K562 (cell line): ENCODE data around the gene CAPN14. TPM values are rescaled to one million over a fixed set of nuclear protein-coding genes. Genes with fewer than 3 reads are reported as not detected.

Source experiments
- ATAC-seq: fragments of 200-7000 bp; cut with Tn5 transposase; 3 replicates; pipeline ENCODE4 v1.9.1; 2020; ENCODE audit warnings: moderate library complexity
- BruUV-seq: library from RNA; stranded (reverse); fragments of 400-500 nt; replicated peaks from 2 replicates; lab custom pipeline; 2021; lab: Mats Ljungman, UMichigan
- CTCF ChIA-PET: fragments of 300-600 bp; formaldehyde crosslinking; extraction: SDS; loops from one replicate; lab custom pipeline; 2021; ENCODE audit warnings: low intra/inter-chr PET ratio; lab: Yijun Ruan, JAX
- POLR2A ChIA-PET: fragments of 300-600, 350-650 bp; sonication (Branson Sonifier 250); formaldehyde crosslinking; extraction: SDS; loops from one replicate; lab custom pipeline; 2021; ENCODE audit warnings: antibody characterized with exemption, inconsistent platforms; lab: Yijun Ruan, JAX
- DNase-seq, 4 experiments: peaks; one replicate each; pipeline versions ENCODE4 v3.0.0 to v3.0.0-alpha.2; 2011 to 2018; ENCODE audit warnings: low spot score in 3 of 4, mixed read lengths in 3 of 4; ENCODE audit errors: extremely low read depth in 1 of 4
- FAIRE-seq: peaks from 2 replicates; lab custom pipeline; 2011; peaks lifted over from hg19 to GRCh38; lab: Jason Lieb, UNC
- H2AFZ ChIP-seq: 2 replicates; pipeline ENCODE4 v1.6.0; 2011; ENCODE audit warnings: low read depth, low read length, control low read depth, inconsistent platforms
- H3K27ac ChIP-seq: fragments of 200-600 bp; 3 replicates; pipeline ENCODE4 v1.8.0; 2011; ENCODE audit warnings: low read depth, mild to moderate bottlenecking, control low read depth, inconsistent platforms, low read length, moderate library complexity, mixed read lengths; ENCODE audit errors: extremely low read depth
- H3K27me3 ChIP-seq, 2 experiments: fragments of 300-600 bp in 1 of 2; 2 replicates in 1 of 2; 3 replicates in 1 of 2; pipeline versions ENCODE4 v1.6.0 to v1.8.0; 2011; ENCODE audit warnings: inconsistent platforms in 2 of 2, low read length in 2 of 2, mild to moderate bottlenecking in 1 of 2, mixed read lengths in 1 of 2, moderate library complexity in 1 of 2; ENCODE audit not compliant: control insufficient read depth in 2 of 2, insufficient read depth in 2 of 2
- H3K36me3 ChIP-seq: fragments of 300-600 bp; 3 replicates; pipeline ENCODE4 v1.8.0; 2011; ENCODE audit warnings: mild to moderate bottlenecking, low read length, inconsistent platforms; ENCODE audit not compliant: control insufficient read depth, insufficient read depth
- H3K4me1 ChIP-seq, 2 experiments: fragments of 200-600 bp in 1 of 2; replicated peaks in 1 of 2; 2 replicates in 1 of 2; 3 replicates in 1 of 2; pipeline versions ENCODE4 v1.5.1 to v1.8.0; 2011; ENCODE audit warnings: inconsistent platforms in 2 of 2, low read length in 2 of 2, mild to moderate bottlenecking in 1 of 2, mixed read lengths in 1 of 2, moderate library complexity in 1 of 2; ENCODE audit not compliant: control insufficient read depth in 2 of 2, insufficient read depth in 2 of 2
- H3K4me2 ChIP-seq: 2 replicates; pipeline ENCODE4 v1.6.1; 2011; ENCODE audit warnings: low read length, control low read depth, inconsistent platforms, mixed read lengths; ENCODE audit not compliant: insufficient read depth
- H3K4me3 ChIP-seq: fragments of 200-600 bp; sonication (generic), shearing (Covaris generic); 2 replicates; pipeline ENCODE4 v1.5.1; 2016; ENCODE audit warnings: control low read depth, inconsistent platforms
- H3K79me2 ChIP-seq: fragments of 200-600 bp; 3 replicates; pipeline ENCODE4 v1.8.0; 2011; ENCODE audit warnings: low read length, inconsistent platforms; ENCODE audit not compliant: control insufficient read depth, insufficient read depth
- H3K9ac ChIP-seq, 2 experiments: 2 replicates each; pipeline versions ENCODE4 v1.6.0 to v1.6.1; 2011; ENCODE audit warnings: low read depth in 2 of 2, low read length in 2 of 2, control low read depth in 1 of 2, inconsistent platforms in 1 of 2, mild to moderate bottlenecking in 1 of 2, mixed read lengths in 1 of 2; ENCODE audit not compliant: insufficient read depth in 1 of 2
- H3K9me1 ChIP-seq: one replicate; pipeline ENCODE4 v1.6.0; 2011; ENCODE audit warnings: inconsistent platforms, mild to moderate bottlenecking, low read length, moderate library complexity; ENCODE audit not compliant: control insufficient read depth, insufficient read depth
- H3K9me3 ChIP-seq: replicated peaks from 2 replicates; pipeline ENCODE4 v1.5.1; 2011; ENCODE audit warnings: low read depth, low read length, inconsistent platforms; ENCODE audit not compliant: control insufficient read depth, insufficient read depth
- H4K20me1 ChIP-seq: replicated peaks from 2 replicates; pipeline ENCODE4 v1.6.1; 2011; ENCODE audit warnings: low read length, inconsistent platforms, mixed read lengths; ENCODE audit not compliant: control insufficient read depth, insufficient read depth
- BRF1 ChIP-seq: IDR thresholded peaks from 3 replicates; pipeline ENCODE4 v1.6.1; 2011; ENCODE audit warnings: borderline replicate concordance, mild to moderate bottlenecking; ENCODE audit not compliant: insufficient read length; ENCODE audit errors: extremely low read depth
- CBFB ChIP-seq: sonication (generic); formaldehyde crosslinking; IDR thresholded peaks from 2 replicates; pipeline ENCODE4 v1.4.0; 2020; ENCODE audit warnings: mild to moderate bottlenecking, missing genetic modification reagents
- CC2D1A ChIP-seq: fragments of 450-650 bp; IDR thresholded peaks from 2 replicates; pipeline ENCODE4 v1.6.1; 2017; ENCODE audit warnings: mild to moderate bottlenecking
- JUN ChIP-seq, 2 experiments: sonication (generic) in 1 of 2; formaldehyde crosslinking in 1 of 2; IDR thresholded peaks; 2 replicates each; pipeline versions ENCODE4 v1.6.1 to v1.8.0; 2012 to 2022; ENCODE audit warnings: borderline replicate concordance in 2 of 2, mild to moderate bottlenecking in 2 of 2, improper control_type of control experiment in 1 of 2, low read depth in 1 of 2, low read length in 1 of 2, missing genetic modification reagents in 1 of 2
- MIER1 ChIP-seq: fragments of 450-650 bp; IDR thresholded peaks from 2 replicates; pipeline ENCODE4 v1.6.1; 2016; ENCODE audit warnings: antibody characterized with exemption, mild to moderate bottlenecking, low read depth
- NFIX ChIP-seq: fragments of 250-450 bp; sonication (Bioruptor Pico); IDR thresholded peaks from 2 replicates; pipeline ENCODE4 v1.4.0; 2020; ENCODE audit warnings: low read depth, mild to moderate bottlenecking, moderate library complexity
- POU5F1 ChIP-seq: fragments of 150-350 bp; IDR thresholded peaks from 2 replicates; pipeline ENCODE4 v1.6.1; 2014; ENCODE audit warnings: borderline replicate concordance, low read length, low read depth, mild to moderate bottlenecking; ENCODE audit not compliant: partially characterized antibody
- RBM39 ChIP-seq: fragments of 200-400 bp; formaldehyde crosslinking; optimal IDR thresholded peaks from 2 replicates; pipeline ENCODE3; 2018; ENCODE audit warnings: low read depth, low read length
- TAL1 ChIP-seq: fragments of 450-650 bp; IDR thresholded peaks from 2 replicates; pipeline ENCODE4 v1.6.1; 2016; ENCODE audit warnings: mild to moderate bottlenecking
- TRIM24 ChIP-seq, 2 experiments: fragments of 450-650 bp; IDR thresholded peaks; 2 replicates each; pipeline ENCODE4 v1.6.1; 2016
- ZNF316 ChIP-seq: fragments of 450-650 bp; IDR thresholded peaks from 2 replicates; pipeline ENCODE4 v1.6.1; 2016
- ZNF324 ChIP-seq: fragments of 250-450 bp; sonication (Bioruptor Pico); IDR thresholded peaks from 2 replicates; pipeline ENCODE4 v1.4.0; 2020; ENCODE audit warnings: mild to moderate bottlenecking
- in situ Hi-C: fragments of 300-500 bp; cut with MboI; formaldehyde crosslinking; loops from 4 replicates; pipeline ENCODE4 v1.15.0; 2018; ENCODE audit warnings: inconsistent platforms, mixed read lengths
- intact Hi-C: fragments of 100-400 bp; cut with micrococcal nuclease; formaldehyde crosslinking; loops from 2 replicates; pipeline ENCODE4 v1.14.2; 2022
- polyA plus RNA-seq, 8 experiments: library from polyadenylated mRNA; depleted of rRNA in 4 of 8; stranded (reverse) in 5 of 8; unstranded in 3 of 8; fragments of >200 nt; fragmentation: Nextera tagmentation in 2 of 8; fragmentation: Illumina TruSeq in 1 of 8; extraction: Ambion mirVana in 2 of 8; extraction: Trizol in 1 of 8; gene quantifications; 2 replicates each; pipeline versions ENCODE4 v1.2.1 to v1.2.3, GENCODE V29; 2011 to 2014; ENCODE audit warnings: inconsistent platforms in 1 of 8, missing spikeins in 1 of 8
- total RNA-seq, 7 experiments: library from RNA; depleted of rRNA in 6 of 7; stranded (reverse); fragments of >200 nt in 6 of 7; fragmentation: Illumina TruSeq in 2 of 7; extraction: Trizol in 2 of 7; gene quantifications; 2 replicates each; pipeline versions ENCODE4 v1.2.1 to v1.2.3, GENCODE V29; 2011 to 2021; ENCODE audit warnings: low replicate concordance in 1 of 7
- TF ChIP-seq, protein P1 (sequence below): fragments of 450-650 bp; formaldehyde crosslinking; conservative IDR thresholded peaks from 2 replicates; pipeline ENCODE4 v1.4.0; 2022; ENCODE audit warnings: mild to moderate bottlenecking, missing genetic modification characterization
- TF ChIP-seq, protein P2 (sequence below): IDR thresholded peaks from 2 replicates; pipeline ENCODE4 v1.6.1; 2016; ENCODE audit warnings: missing genetic modification characterization, missing compliant biosample characterization

CAPN14 gene
- total and polyA plus RNA-seq, 9 of the 15 experiments (the other 6 are each of a cell fraction or from before 2014, with no cell fraction given) = not detected

DNA sequence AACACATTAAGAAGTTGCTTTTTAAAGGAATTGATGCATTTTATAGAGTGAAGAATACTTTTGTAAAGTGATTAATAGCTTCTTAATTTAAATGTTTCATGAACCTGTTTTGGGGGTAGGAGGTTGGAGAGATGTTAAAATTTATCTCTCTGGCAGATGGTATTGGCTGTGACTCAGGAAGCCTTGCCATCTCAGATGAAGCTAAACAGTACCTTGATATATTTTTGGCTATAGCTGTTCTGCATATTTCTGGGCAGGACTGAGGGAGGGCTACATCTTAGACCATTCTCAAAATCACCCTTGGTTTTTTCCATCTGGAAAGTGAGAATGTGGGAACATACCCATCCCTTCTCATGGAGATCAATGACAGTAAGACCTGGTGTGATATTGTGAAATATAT, 13.4 kb downstream of the CAPN14 start:
- Histone ChIP-seq H3K79me2 (no peaks in the 10 kb centered on the region), H3K4me1 (no peaks in the 10 kb centered on the region), H3K36me3 (no peaks in the 10 kb centered on the region), H3K9me1 (no peaks in the 10 kb centered on the region), H3K27me3 (peaks cover 0 to 17% of the 10 kb centered on the region in 2 experiments; a peak in 3 of 5 replicates), H3K4me2 (no peak overlapping the region), H3K9me3 (no peaks in the 10 kb centered on the region), H4K20me1 (no peaks in the 10 kb centered on the region), H3K4me3 (no peak overlapping the region), H2AFZ (no peak overlapping the region), H3K27ac (no peak overlapping the region), H3K9ac (no peak overlapping the region)
- POLR2A ChIA-PET = no interaction called here
- ATAC-seq = no peak
- intact Hi-C loops = no loop called here
- DNase-seq = no peak
- CTCF ChIA-PET = no interaction called here
- FAIRE-seq = no peak
- in situ Hi-C loops = no loop called here
- BruUV-seq = no TSS peak
- TF ChIP-seq NFIX (CRISPR knock-in tag) (no peak), CBFB (CRISPR knock-in tag) (no peak), ZNF324 (CRISPR knock-in tag) (no peak), TAL1 (no peak), TRIM24 (IDR thresholded peaks at IDR 0.05) (no peak), ZNF316 (no peak), BRF1 (no peak), POU5F1 (no peak), JUN (IDR thresholded peaks at IDR 0.05; ENCODE audit: borderline replicate concordance, low read depth, low read length) (no peak), JUN (CRISPR knock-in tag; IDR thresholded peaks at IDR 0.05; ENCODE audit: borderline replicate concordance) (no peak), RBM39 (no peak), CC2D1A (no peak), MIER1 (no peak)
- TF ChIP-seq, protein P1, sequence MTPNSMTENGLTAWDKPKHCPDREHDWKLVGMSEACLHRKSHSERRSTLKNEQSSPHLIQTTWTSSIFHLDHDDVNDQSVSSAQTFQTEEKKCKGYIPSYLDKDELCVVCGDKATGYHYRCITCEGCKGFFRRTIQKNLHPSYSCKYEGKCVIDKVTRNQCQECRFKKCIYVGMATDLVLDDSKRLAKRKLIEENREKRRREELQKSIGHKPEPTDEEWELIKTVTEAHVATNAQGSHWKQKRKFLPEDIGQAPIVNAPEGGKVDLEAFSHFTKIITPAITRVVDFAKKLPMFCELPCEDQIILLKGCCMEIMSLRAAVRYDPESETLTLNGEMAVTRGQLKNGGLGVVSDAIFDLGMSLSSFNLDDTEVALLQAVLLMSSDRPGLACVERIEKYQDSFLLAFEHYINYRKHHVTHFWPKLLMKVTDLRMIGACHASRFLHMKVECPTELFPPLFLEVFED (CRISPR knock-in tag) = no peak
- TF ChIP-seq, protein P2, sequence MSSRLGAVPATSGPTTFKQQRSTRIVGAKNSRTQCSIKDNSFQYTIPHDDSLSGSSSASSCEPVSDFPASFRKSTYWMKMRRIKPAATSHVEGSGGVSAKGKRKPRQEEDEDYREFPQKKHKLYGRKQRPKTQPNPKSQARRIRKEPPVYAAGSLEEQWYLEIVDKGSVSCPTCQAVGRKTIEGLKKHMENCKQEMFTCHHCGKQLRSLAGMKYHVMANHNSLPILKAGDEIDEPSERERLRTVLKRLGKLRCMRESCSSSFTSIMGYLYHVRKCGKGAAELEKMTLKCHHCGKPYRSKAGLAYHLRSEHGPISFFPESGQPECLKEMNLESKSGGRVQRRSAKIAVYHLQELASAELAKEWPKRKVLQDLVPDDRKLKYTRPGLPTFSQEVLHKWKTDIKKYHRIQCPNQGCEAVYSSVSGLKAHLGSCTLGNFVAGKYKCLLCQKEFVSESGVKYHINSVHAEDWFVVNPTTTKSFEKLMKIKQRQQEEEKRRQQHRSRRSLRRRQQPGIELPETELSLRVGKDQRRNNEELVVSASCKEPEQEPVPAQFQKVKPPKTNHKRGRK (tag) = no peak
